GM12878 (cell line): ENCODE data around the gene CNKSR3. TPM values are rescaled to one million over a fixed set of nuclear protein-coding genes. Genes with fewer than 3 reads are reported as not detected.

Experiments
- BACH1 ChIP-seq: fragments of 450-650 bp; IDR thresholded peaks from 2 replicates; pipeline ENCODE4 v1.6.1; 2017; ENCODE audit warnings: mild to moderate bottlenecking, borderline replicate concordance
- BCL11A ChIP-seq: IDR thresholded peaks from 2 replicates; pipeline ENCODE4 v1.6.1; 2011; ENCODE audit warnings: low read depth, low read length
- BMI1 ChIP-seq: fragments of 450-650 bp; IDR thresholded peaks from 2 replicates; pipeline ENCODE4 v1.6.1; 2016; ENCODE audit warnings: mild to moderate bottlenecking, moderate library complexity, borderline replicate concordance
- DPF2 ChIP-seq: fragments of 450-650 bp; IDR thresholded peaks from 2 replicates; pipeline ENCODE4 v1.6.1; 2017; ENCODE audit warnings: mild to moderate bottlenecking
- FOXM1 ChIP-seq: IDR thresholded peaks from 2 replicates; pipeline ENCODE4 v1.6.1; 2012; ENCODE audit warnings: low read depth, mild to moderate bottlenecking, inconsistent platforms, low read length, moderate library complexity
- HDAC6 ChIP-seq: fragments of 200-600 bp; sonication (generic); IDR thresholded peaks from one replicate; pipeline ENCODE4 v1.8.0; 2017; ENCODE audit warnings: antibody characterized with exemption; ENCODE audit not compliant: unreplicated experiment
- IRF3 ChIP-seq: fragments of 450-650 bp; IDR thresholded peaks from 2 replicates; pipeline ENCODE4 v1.6.1; 2014; ENCODE audit warnings: mild to moderate bottlenecking
- MEF2A ChIP-seq: IDR thresholded peaks from 2 replicates; pipeline ENCODE4 v1.6.1; 2011; ENCODE audit warnings: low read depth, mild to moderate bottlenecking, low read length, moderate library complexity; ENCODE audit not compliant: insufficient read depth
- NBN ChIP-seq: fragments of 450-650 bp; IDR thresholded peaks from 2 replicates; pipeline ENCODE4 v1.6.1; 2016
- NFIC ChIP-seq: IDR thresholded peaks from 2 replicates; pipeline ENCODE4 v1.6.1; 2012; ENCODE audit warnings: low read depth, mild to moderate bottlenecking, inconsistent platforms, low read length, moderate library complexity
- NR2F1 ChIP-seq: fragments of 450-650 bp; conservative IDR thresholded peaks from 2 replicates; pipeline ENCODE4 v1.6.1; 2017; ENCODE audit warnings: mild to moderate bottlenecking
- POU2F2 ChIP-seq: IDR thresholded peaks from 3 replicates; pipeline ENCODE4 v1.6.1; 2011; ENCODE audit warnings: low read depth, mild to moderate bottlenecking, low read length, borderline replicate concordance
- RCOR1 ChIP-seq: conservative IDR thresholded peaks from 2 replicates; pipeline ENCODE4 v1.6.1; 2012; ENCODE audit warnings: low read depth, low read length, improper control_type of control experiment
- RELA ChIP-seq: fragments of 450-650 bp; IDR thresholded peaks from 2 replicates; pipeline ENCODE4 v1.8.0; 2014; ENCODE audit warnings: borderline replicate concordance; ENCODE audit not compliant: partially characterized antibody
- SKIL ChIP-seq: fragments of 450-650 bp; IDR thresholded peaks from 2 replicates; pipeline ENCODE4 v1.6.1; 2017; ENCODE audit warnings: mild to moderate bottlenecking, low read depth, inconsistent platforms; ENCODE audit not compliant: poor library complexity, severe bottlenecking
- TARDBP ChIP-seq: IDR thresholded peaks from 2 replicates; pipeline ENCODE4 v1.6.1; 2016; ENCODE audit warnings: borderline replicate concordance
- TCF3 ChIP-seq: IDR thresholded peaks from 2 replicates; pipeline ENCODE4 v1.6.1; 2012; ENCODE audit warnings: low read depth, mild to moderate bottlenecking, low read length, borderline replicate concordance; ENCODE audit not compliant: insufficient read depth
- TCF7 ChIP-seq: IDR thresholded peaks from 2 replicates; pipeline ENCODE4 v1.6.1; 2014; ENCODE audit warnings: antibody characterized with exemption, borderline replicate concordance
- YBX1 ChIP-seq: fragments of 450-650 bp; IDR thresholded peaks from 2 replicates; pipeline ENCODE4 v1.6.1; 2016; ENCODE audit warnings: antibody characterized with exemption
- ZBTB4 ChIP-seq: fragments of 450-650 bp; formaldehyde crosslinking; IDR thresholded peaks from 2 replicates; pipeline ENCODE4 v1.4.0; 2022; ENCODE audit warnings: mild to moderate bottlenecking, moderate library complexity
- ZNF24 ChIP-seq: fragments of 450-650 bp; IDR thresholded peaks from 2 replicates; pipeline ENCODE4 v1.6.1; 2017; ENCODE audit warnings: antibody characterized with exemption, mild to moderate bottlenecking
- polyA plus RNA-seq, 11 experiments: library from polyadenylated mRNA; depleted of rRNA in 4 of 11; unstranded in 6 of 11; stranded (reverse) in 5 of 11; fragments of >200 nt; fragmentation: Nextera tagmentation in 4 of 11; fragmentation: Illumina TruSeq in 1 of 11; extraction: Ambion mirVana in 4 of 11; extraction: Trizol in 1 of 11; gene quantifications; 1 replicate in 1 of 11; 2 replicates in 10 of 11; pipeline versions ENCODE4 v1.2.1 to v1.2.3, GENCODE V29; 2011 to 2016; ENCODE audit warnings: inconsistent platforms in 2 of 11, missing spikeins in 2 of 11, low read depth in 1 of 11
- total RNA-seq, 4 experiments: library from RNA; depleted of rRNA in 3 of 4; stranded (reverse); fragments of >200 nt in 3 of 4; fragmentation: Illumina TruSeq in 1 of 4; extraction: Trizol in 1 of 4; gene quantifications; 2 replicates each; pipeline versions ENCODE4 v1.2.1 to v1.2.3, GENCODE V29; 2013 to 2021
- TF ChIP-seq, protein P1 (sequence below): IDR thresholded peaks from 2 replicates; pipeline ENCODE4 v1.6.1; 2012; ENCODE audit warnings: low read depth, low read length, improper control_type of control experiment
- TF ChIP-seq, protein P2 (sequence below): IDR thresholded peaks from 2 replicates; pipeline ENCODE4 v1.6.1; 2011; ENCODE audit warnings: low read depth, mild to moderate bottlenecking, low read length, moderate library complexity, borderline replicate concordance; ENCODE audit errors: extremely low read depth

Gene CNKSR3
- total and polyA plus RNA-seq, 10 of the 15 experiments (the other 5 are each of a cell fraction or from before 2014, with no cell fraction given), result under 0.01 to 0.48 (median 0.12) TPM; not detected in 2

- TF ChIP-seq SKIL (peak; percentile 81), POU2F2 (peak; percentile 87; the same call in 2 of the 3 replicates), FOXM1 (peak; percentile 86), RCOR1 (0 out of 2 replicates have a peak, but pooled peaks have one; percentile 60), NR2F1 (peak; percentile 79), TCF3 (0 out of 2 replicates have a peak, but pooled peaks have one; percentile 57), IRF3 (no peak), RELA (peak; percentile 76), DPF2 (peak; percentile 96), TCF7 (peak; percentile 55; the same call in 1 of the 2 replicates), NFIC (peak; percentile 92), BACH1 (peak; percentile 66; the same call in 1 of the 2 replicates), ZBTB4 (CRISPR knock-in tag) (no peak), YBX1 (no peak), BMI1 (peak; percentile 88), TARDBP (no peak), ZNF24 (peak; percentile 60; the same call in 1 of the 2 replicates), HDAC6 (no peak), NBN (peak; percentile 78; the same call in 1 of the 2 replicates), BCL11A (peak; percentile 98), MEF2A (peak; percentile 69; the same call in 1 of the 2 replicates)
- TF ChIP-seq, protein P1, sequence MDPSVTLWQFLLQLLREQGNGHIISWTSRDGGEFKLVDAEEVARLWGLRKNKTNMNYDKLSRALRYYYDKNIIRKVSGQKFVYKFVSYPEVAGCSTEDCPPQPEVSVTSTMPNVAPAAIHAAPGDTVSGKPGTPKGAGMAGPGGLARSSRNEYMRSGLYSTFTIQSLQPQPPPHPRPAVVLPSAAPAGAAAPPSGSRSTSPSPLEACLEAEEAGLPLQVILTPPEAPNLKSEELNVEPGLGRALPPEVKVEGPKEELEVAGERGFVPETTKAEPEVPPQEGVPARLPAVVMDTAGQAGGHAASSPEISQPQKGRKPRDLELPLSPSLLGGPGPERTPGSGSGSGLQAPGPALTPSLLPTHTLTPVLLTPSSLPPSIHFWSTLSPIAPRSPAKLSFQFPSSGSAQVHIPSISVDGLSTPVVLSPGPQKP, result no peak
- TF ChIP-seq, protein P2, sequence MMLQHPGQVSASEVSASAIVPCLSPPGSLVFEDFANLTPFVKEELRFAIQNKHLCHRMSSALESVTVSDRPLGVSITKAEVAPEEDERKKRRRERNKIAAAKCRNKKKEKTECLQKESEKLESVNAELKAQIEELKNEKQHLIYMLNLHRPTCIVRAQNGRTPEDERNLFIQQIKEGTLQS, result no peak
These were observed 157.4 kb downstream of the CNKSR3 start (continued) for GRCh38 chr6:154352898-154353585.
